H9 (cell line): ENCODE measurements around the gene GAD1. TPM values are rescaled to one million over a fixed set of nuclear protein-coding genes. Genes with fewer than 3 reads are reported as not detected.

Experiments
- DNase-seq: peaks from one replicate; pipeline ENCODE4 v3.0.0-alpha.2; 2017
- H2AFZ ChIP-seq: one replicate; pipeline ENCODE4 v1.6.1; 2013; ENCODE audit warnings: mild to moderate bottlenecking, low read length, control low read depth, moderate library complexity
- H2AK5ac ChIP-seq: 2 replicates; pipeline ENCODE4 v1.6.1; 2013; ENCODE audit warnings: low read length, control low read depth, mixed read lengths; ENCODE audit not compliant: insufficient read length
- H2BK120ac ChIP-seq: one replicate; pipeline ENCODE4 v1.6.1; 2013; ENCODE audit warnings: low read depth, mild to moderate bottlenecking, low read length, control low read depth, inconsistent platforms; ENCODE audit not compliant: poor library complexity, severe bottlenecking
- H2BK12ac ChIP-seq: 2 replicates; pipeline ENCODE4 v1.6.1; 2013; ENCODE audit warnings: low read length, control low read depth, mixed read lengths, low read depth; ENCODE audit not compliant: insufficient read length
- H2BK15ac ChIP-seq: 2 replicates; pipeline ENCODE4 v1.6.1; 2013; ENCODE audit warnings: low read depth, low read length, control low read depth
- H2BK20ac ChIP-seq: one replicate; pipeline ENCODE4 v1.6.1; 2013; ENCODE audit warnings: low read depth, mild to moderate bottlenecking, low read length, control low read depth, inconsistent platforms; ENCODE audit not compliant: poor library complexity, severe bottlenecking
- H2BK5ac ChIP-seq: 2 replicates; pipeline ENCODE4 v1.6.1; 2013; ENCODE audit warnings: low read length, control low read depth, mixed read lengths; ENCODE audit not compliant: insufficient read length
- H3K14ac ChIP-seq: 2 replicates; pipeline ENCODE4 v1.6.1; 2013; ENCODE audit warnings: low read length, control low read depth; ENCODE audit not compliant: insufficient read depth
- H3K18ac ChIP-seq: 2 replicates; pipeline ENCODE4 v1.6.1; 2013; ENCODE audit warnings: low read depth, mild to moderate bottlenecking, mixed read lengths, low read length, control low read depth; ENCODE audit not compliant: insufficient read length
- H3K23ac ChIP-seq: 2 replicates; pipeline ENCODE4 v1.6.1; 2013; ENCODE audit warnings: low read length, control low read depth, mixed read lengths, low read depth; ENCODE audit not compliant: insufficient read length
- H3K23me2 ChIP-seq: 2 replicates; pipeline ENCODE4 v1.6.1; 2013; ENCODE audit warnings: low read depth, mild to moderate bottlenecking, mixed read lengths, low read length, control low read depth; ENCODE audit not compliant: insufficient read length, poor library complexity, severe bottlenecking
- H3K27ac ChIP-seq: 2 replicates; pipeline ENCODE4 v1.5.1; 2013; ENCODE audit warnings: low read length, control low read depth, mixed read lengths, low read depth; ENCODE audit not compliant: insufficient read length
- H3K27me3 ChIP-seq: 2 replicates; pipeline ENCODE4 v1.6.1; 2013; ENCODE audit warnings: low read length, control low read depth, inconsistent platforms; ENCODE audit not compliant: insufficient read depth
- H3K4ac ChIP-seq: 2 replicates; pipeline ENCODE4 v1.6.1; 2013; ENCODE audit warnings: low read depth, mild to moderate bottlenecking, control low read depth, inconsistent platforms, low read length, moderate library complexity
- H3K4me1 ChIP-seq: 2 replicates; pipeline ENCODE4 v1.6.1; 2013; ENCODE audit warnings: low read length, control low read depth, inconsistent platforms; ENCODE audit not compliant: insufficient read depth
- H3K4me2 ChIP-seq: 2 replicates; pipeline ENCODE4 v1.6.1; 2013; ENCODE audit warnings: low read length, control low read depth, mixed read lengths; ENCODE audit not compliant: insufficient read length, insufficient read depth
- H3K56ac ChIP-seq: 2 replicates; pipeline ENCODE4 v1.6.1; 2013; ENCODE audit warnings: low read depth, mild to moderate bottlenecking, mixed read lengths, low read length, control low read depth; ENCODE audit not compliant: insufficient read length
- H3K79me1 ChIP-seq: 2 replicates; pipeline ENCODE4 v1.6.1; 2013; ENCODE audit warnings: low read depth, mild to moderate bottlenecking, moderate library complexity, low read length, control low read depth, inconsistent platforms; ENCODE audit not compliant: insufficient read depth, poor library complexity, severe bottlenecking
- H3K79me2 ChIP-seq: 2 replicates; pipeline ENCODE4 v1.6.1; 2013; ENCODE audit warnings: low read length, control low read depth, inconsistent platforms; ENCODE audit not compliant: insufficient read depth
- H3K9ac ChIP-seq: 2 replicates; pipeline ENCODE4 v1.6.1; 2013; ENCODE audit warnings: low read length, control low read depth, mixed read lengths; ENCODE audit not compliant: insufficient read length; ENCODE audit errors: extremely low read depth
- H3K9me3 ChIP-seq: one replicate; pipeline ENCODE4 v1.6.1; 2013; ENCODE audit warnings: low read depth, low read length, inconsistent platforms; ENCODE audit not compliant: control insufficient read depth
- H3T11ph ChIP-seq: one replicate; pipeline ENCODE4 v1.6.1; 2013; ENCODE audit warnings: mild to moderate bottlenecking, low read length, control low read depth, inconsistent platforms
- H4K20me1 ChIP-seq: one replicate; pipeline ENCODE4 v1.6.1; 2013; ENCODE audit not compliant: control insufficient read depth, insufficient read length, insufficient read depth
- H4K5ac ChIP-seq: 2 replicates; pipeline ENCODE4 v1.6.1; 2013; ENCODE audit warnings: low read depth, mild to moderate bottlenecking, mixed read lengths, low read length, control low read depth; ENCODE audit not compliant: insufficient read length
- H4K8ac ChIP-seq: replicated peaks from 2 replicates; pipeline ENCODE4 v1.6.1; 2013; ENCODE audit warnings: low read length, control low read depth, mixed read lengths, low read depth; ENCODE audit not compliant: insufficient read length
- H4K91ac ChIP-seq: 2 replicates; pipeline ENCODE4 v1.6.1; 2013; ENCODE audit warnings: low read depth, mild to moderate bottlenecking, moderate library complexity, mixed read lengths, low read length, control low read depth; ENCODE audit not compliant: insufficient read length
- H3K27ac Mint-ChIP-seq, 3 experiments: 2 replicates in 2 of 3; 3 replicates in 1 of 3; pipeline ENCODE4 v1.8.0; 2020 to 2021; ENCODE audit warnings: mixed read lengths in 3 of 3, mild to moderate bottlenecking in 1 of 3, moderate library complexity in 1 of 3
- H3K27me3 Mint-ChIP-seq: 2 replicates; pipeline ENCODE4 v1.8.0; 2021; ENCODE audit warnings: low read depth, mild to moderate bottlenecking, moderate library complexity, mixed read lengths
- H3K36me3 Mint-ChIP-seq, 3 experiments: 2 replicates in 2 of 3; 3 replicates in 1 of 3; pipeline ENCODE4 v1.8.0; 2020 to 2021; ENCODE audit warnings: low read depth in 3 of 3, mixed read lengths in 3 of 3; ENCODE audit not compliant: insufficient read depth in 1 of 3
- H3K4me1 Mint-ChIP-seq, 2 experiments: 2 replicates each; pipeline ENCODE4 v1.8.0; 2020; ENCODE audit warnings: mixed read lengths in 2 of 2
- H3K4me3 Mint-ChIP-seq, 2 experiments: 2 replicates in 1 of 2; 3 replicates in 1 of 2; pipeline ENCODE4 v1.8.0; 2020 to 2021; ENCODE audit warnings: mild to moderate bottlenecking in 2 of 2, mixed read lengths in 2 of 2, moderate library complexity in 1 of 2
- H3K9me3 Mint-ChIP-seq, 2 experiments: 2 replicates in 1 of 2; 3 replicates in 1 of 2; pipeline ENCODE4 v1.8.0; 2020; ENCODE audit warnings: mild to moderate bottlenecking in 2 of 2, mixed read lengths in 2 of 2, moderate library complexity in 1 of 2
- total RNA-seq: library from RNA; stranded (reverse); gene quantifications from 2 replicates; pipeline ENCODE4 v1.2.1, GENCODE V29; 2021
- TF ChIP-seq, protein P1 (sequence below): fragments of 200-600 bp; sonication (generic); conservative IDR thresholded peaks from 3 replicates; pipeline ENCODE4 v1.8.0; 2021; ENCODE audit warnings: antibody characterized with exemption, mild to moderate bottlenecking

Gene GAD1
- total RNA-seq, 1 experiment from 2014 or later: 1.8 TPM

DNA sequence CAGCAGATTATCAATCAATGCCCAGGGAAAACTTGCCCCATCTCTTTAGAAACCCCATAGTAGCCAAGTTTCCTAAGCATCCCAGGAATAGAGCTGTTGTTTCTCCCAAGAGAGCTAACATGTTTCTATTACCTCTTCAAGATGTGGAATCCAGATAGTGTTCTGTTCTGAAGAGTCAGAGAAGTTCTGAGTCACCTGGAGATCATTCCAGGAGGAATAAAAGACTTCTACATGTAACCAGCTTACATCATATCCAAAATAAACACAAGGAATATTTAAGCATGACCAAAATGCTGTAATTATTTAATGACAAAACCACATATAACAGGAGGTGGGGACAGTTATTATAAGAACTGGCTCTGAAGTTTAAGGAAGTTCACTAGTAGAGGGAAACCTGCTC lies 61.4 kb downstream of the GAD1 start:
- Histone ChIP-seq H4K8ac (no peak overlapping the region), H3K23ac (no peak overlapping the region), H4K20me1 (no peaks in the 10 kb centered on the region), H3K79me2 (no peaks in the 10 kb centered on the region), H4K5ac (no peak overlapping the region), H2BK120ac (no peak overlapping the region), H3K9me3 (no peaks in the 10 kb centered on the region), H3K4me1 (no peaks in the 10 kb centered on the region), H2AFZ (no peak overlapping the region), H2BK5ac (no peak overlapping the region), H3K27me3 (no peaks in the 10 kb centered on the region), H3K56ac (no peak overlapping the region), H3K27ac (no peak overlapping the region), H2BK20ac (no peak overlapping the region), H2BK12ac (no peak overlapping the region), H2BK15ac (no peak overlapping the region), H3K9ac (no peak overlapping the region), H3K14ac (no peak overlapping the region), H3K4ac (no peak overlapping the region), H3K23me2 (no peaks in the 10 kb centered on the region), H3K4me2 (no peak overlapping the region), H4K91ac (no peak overlapping the region), H3K79me1 (no peaks in the 10 kb centered on the region), H2AK5ac (no peak overlapping the region), H3T11ph (no peak overlapping the region), H3K18ac (no peak overlapping the region)
- Mint-ChIP-seq H3K27ac (no peak overlapping the region), H3K36me3 (no peaks in the 10 kb centered on the region), H3K4me3 (no peak overlapping the region), H3K9me3 (no peaks in the 10 kb centered on the region), H3K27me3 (peaks cover 10% of the 10 kb centered on the region), H3K4me1 (peaks cover 4% of the 10 kb centered on the region in 2 experiments)
- DNase-seq: no peak
- TF ChIP-seq, protein P1, sequence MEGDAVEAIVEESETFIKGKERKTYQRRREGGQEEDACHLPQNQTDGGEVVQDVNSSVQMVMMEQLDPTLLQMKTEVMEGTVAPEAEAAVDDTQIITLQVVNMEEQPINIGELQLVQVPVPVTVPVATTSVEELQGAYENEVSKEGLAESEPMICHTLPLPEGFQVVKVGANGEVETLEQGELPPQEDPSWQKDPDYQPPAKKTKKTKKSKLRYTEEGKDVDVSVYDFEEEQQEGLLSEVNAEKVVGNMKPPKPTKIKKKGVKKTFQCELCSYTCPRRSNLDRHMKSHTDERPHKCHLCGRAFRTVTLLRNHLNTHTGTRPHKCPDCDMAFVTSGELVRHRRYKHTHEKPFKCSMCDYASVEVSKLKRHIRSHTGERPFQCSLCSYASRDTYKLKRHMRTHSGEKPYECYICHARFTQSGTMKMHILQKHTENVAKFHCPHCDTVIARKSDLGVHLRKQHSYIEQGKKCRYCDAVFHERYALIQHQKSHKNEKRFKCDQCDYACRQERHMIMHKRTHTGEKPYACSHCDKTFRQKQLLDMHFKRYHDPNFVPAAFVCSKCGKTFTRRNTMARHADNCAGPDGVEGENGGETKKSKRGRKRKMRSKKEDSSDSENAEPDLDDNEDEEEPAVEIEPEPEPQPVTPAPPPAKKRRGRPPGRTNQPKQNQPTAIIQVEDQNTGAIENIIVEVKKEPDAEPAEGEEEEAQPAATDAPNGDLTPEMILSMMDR: no peak
